ENCODE results near the gene EID2.

GRCh38 chr19:39515551-39516191 is 24.3 kb downstream of the EID2 start:
- TF ChIP-seq FOXM1 (IDR thresholded peaks at IDR 0.05; ENCODE audit: borderline replicate concordance, low read depth) (no peak), CEBPB (IDR thresholded peaks at IDR 0.05) (no peak), RAD21 (IDR thresholded peaks at IDR 0.05; ENCODE audit: low read depth) (no peak), YY1 (IDR thresholded peaks at IDR 0.05; ENCODE audit: low read depth) (no peak), TEAD4 (IDR thresholded peaks at IDR 0.05) (no peak), MAX (IDR thresholded peaks at IDR 0.05) (no peak), CREB1 (IDR thresholded peaks at IDR 0.05; ENCODE audit: low read depth) (no peak), TCF12 (IDR thresholded peaks at IDR 0.05; ENCODE audit: low read depth) (no peak), TAF1 (IDR thresholded peaks at IDR 0.05; ENCODE audit: low read depth) (no peak), REST (IDR thresholded peaks at IDR 0.05; ENCODE audit: low read depth) (no peak), EGR1 (IDR thresholded peaks at IDR 0.05) (no peak)
